Neural cell (in vitro differentiated cells): ENCODE measurements around the gene HIP1. TPM values are rescaled to one million over a fixed set of nuclear protein-coding genes. Genes with fewer than 3 reads are reported as not detected.

ENCODE experiments used
- H2AFZ ChIP-seq: fragments of 200-600, 300-800 bp; sonication (generic), shearing (Covaris generic); 2 replicates; pipeline ENCODE4 v1.6.0; 2014; ENCODE audit warnings: low read depth, mild to moderate bottlenecking, antibody characterized with exemption, low read length, moderate library complexity
- H3F3A ChIP-seq: fragments of 200-600 bp; shearing (Covaris generic); 2 replicates; pipeline ENCODE4 v1.6.1; 2016; ENCODE audit warnings: mild to moderate bottlenecking, moderate library complexity, mixed read lengths, antibody characterized with exemption, low read length; ENCODE audit not compliant: insufficient read depth, poor library complexity, severe bottlenecking
- H3K27ac ChIP-seq: fragments of 200-600, 300-800 bp; sonication (generic), shearing (Covaris generic); 2 replicates; pipeline ENCODE4 v1.5.1; 2014; ENCODE audit warnings: mild to moderate bottlenecking, low read length, moderate library complexity
- H3K27me3 ChIP-seq: fragments of 300-800, 200-600 bp; sonication (generic), shearing (Covaris generic); 2 replicates; pipeline ENCODE4 v1.6.0; 2014; ENCODE audit warnings: mild to moderate bottlenecking, low read depth, low read length, moderate library complexity; ENCODE audit not compliant: insufficient read depth
- H3K36me3 ChIP-seq: fragments of 300-800, 200-600 bp; sonication (generic), shearing (Covaris generic); 2 replicates; pipeline ENCODE4 v1.5.1; 2014; ENCODE audit warnings: mild to moderate bottlenecking, antibody characterized with exemption, low read length, moderate library complexity; ENCODE audit not compliant: insufficient read depth
- H3K4me2 ChIP-seq: fragments of 300-800, 200-600 bp; sonication (generic), shearing (Covaris generic); 2 replicates; pipeline ENCODE4 v1.6.0; 2014; ENCODE audit warnings: mild to moderate bottlenecking, low read length
- H3K4me3 ChIP-seq: fragments of 300-800, 200-600 bp; sonication (generic), shearing (Covaris generic); 2 replicates; pipeline ENCODE4 v1.5.1; 2014; ENCODE audit warnings: mild to moderate bottlenecking, low read length, moderate library complexity
- H3K79me2 ChIP-seq: fragments of 200-600 bp; shearing (Covaris generic); replicated peaks from 2 replicates; pipeline ENCODE4 v1.6.0; 2014; ENCODE audit warnings: mild to moderate bottlenecking, low read length, moderate library complexity; ENCODE audit not compliant: insufficient read depth
- H3K9ac ChIP-seq: fragments of 300-800, 200-600 bp; sonication (generic), shearing (Covaris generic); 2 replicates; pipeline ENCODE4 v1.6.1; 2016; ENCODE audit warnings: mild to moderate bottlenecking, low read length, mixed read lengths
- H3K9me2 ChIP-seq: fragments of 200-600 bp; shearing (Covaris generic); 2 replicates; pipeline ENCODE4 v1.6.1; 2016; ENCODE audit warnings: mild to moderate bottlenecking, low read length, mixed read lengths; ENCODE audit not compliant: insufficient read depth
- H3K9me3 ChIP-seq: fragments of 200-600, 300-800 bp; sonication (generic), shearing (Covaris generic); 2 replicates; pipeline ENCODE4 v1.6.1; 2016; ENCODE audit warnings: mild to moderate bottlenecking, mixed run types, low read length, moderate library complexity, mixed read lengths
- H4K20me1 ChIP-seq: fragments of 200-600 bp; shearing (Covaris generic); 2 replicates; pipeline ENCODE4 v1.6.1; 2016; ENCODE audit warnings: mild to moderate bottlenecking, mixed run types; ENCODE audit not compliant: insufficient read depth
- EP300 ChIP-seq: fragments of 450-650 bp; conservative IDR thresholded peaks from 2 replicates; pipeline ENCODE4 v1.6.1; 2014; ENCODE audit warnings: antibody characterized with exemption, mild to moderate bottlenecking, moderate library complexity; ENCODE audit not compliant: poor library complexity, severe bottlenecking
- EZH2 ChIP-seq: fragments of 200-600, 300-800 bp; shearing (Covaris generic), sonication (generic); IDR thresholded peaks from 2 replicates; pipeline ENCODE4 v1.6.1; 2014; ENCODE audit warnings: antibody characterized with exemption, low read length, borderline replicate concordance, mild to moderate bottlenecking; ENCODE audit not compliant: insufficient read depth, poor library complexity, severe bottlenecking
- MXI1 ChIP-seq: fragments of 450-650 bp; conservative IDR thresholded peaks from 2 replicates; pipeline ENCODE4 v1.6.1; 2014; ENCODE audit warnings: antibody characterized with exemption, mild to moderate bottlenecking; ENCODE audit not compliant: poor library complexity, severe bottlenecking
- POLR2AphosphoS5 ChIP-seq: IDR thresholded peaks from 2 replicates; pipeline ENCODE4 v1.6.1; 2012
- RAD21 ChIP-seq: fragments of 450-650 bp; conservative IDR thresholded peaks from 2 replicates; pipeline ENCODE4 v1.6.1; 2014; ENCODE audit warnings: antibody characterized with exemption, mild to moderate bottlenecking, moderate library complexity
- REST ChIP-seq: IDR thresholded peaks from 2 replicates; pipeline ENCODE4 v1.6.1; 2012; ENCODE audit warnings: borderline replicate concordance
- SMC3 ChIP-seq: fragments of 450-650 bp; conservative IDR thresholded peaks from 2 replicates; pipeline ENCODE4 v1.6.1; 2014; ENCODE audit warnings: antibody characterized with exemption, mild to moderate bottlenecking, moderate library complexity; ENCODE audit not compliant: poor library complexity
- TAF1 ChIP-seq: IDR thresholded peaks from 2 replicates; pipeline ENCODE4 v1.6.1; 2012; ENCODE audit warnings: low read depth
- polyA plus RNA-seq: library from polyadenylated mRNA; depleted of rRNA; stranded (reverse); fragments of >200 nt; gene quantifications from 2 replicates; pipeline ENCODE4 v1.2.3, GENCODE V29; 2014
- TF ChIP-seq, protein P1 (sequence below): fragments of 450-650 bp; IDR thresholded peaks from 2 replicates; pipeline ENCODE4 v1.5.1; 2014; ENCODE audit warnings: antibody characterized with exemption, mild to moderate bottlenecking, moderate library complexity; ENCODE audit not compliant: poor library complexity, severe bottlenecking

Gene HIP1
- polyA plus RNA-seq, 1 donor from 2014 or later, result 12.9 TPM

DNA sequence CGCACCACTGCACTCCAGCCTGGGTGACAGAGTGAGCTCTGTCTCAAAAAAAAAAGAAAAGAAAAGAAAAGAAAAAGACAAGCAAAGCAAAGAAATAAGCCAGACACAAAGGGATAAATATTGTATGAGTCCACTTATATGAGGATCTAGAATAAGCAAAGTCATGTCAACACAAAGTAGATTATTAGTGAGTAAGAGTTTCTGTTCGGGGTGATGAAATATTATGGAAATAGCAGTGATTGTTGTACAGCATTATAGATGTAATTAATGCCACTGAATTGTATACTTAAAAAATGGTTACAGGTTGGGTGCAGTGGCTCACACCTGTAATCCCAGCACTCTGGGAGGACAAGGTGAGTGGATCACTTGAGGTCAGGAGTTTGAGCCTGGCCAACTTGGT is 83.2 kb downstream of the HIP1 start:
- no peaks in the 10 kb centered on the region for H4K20me1 ChIP-seq
- TF ChIP-seq POLR2AphosphoS5, result no peak
- TF ChIP-seq REST, result no peak
- no peak for TF ChIP-seq EP300
- TF ChIP-seq TAF1, result no peak
- TF ChIP-seq SMC3, result no peak
- TF ChIP-seq, protein P1, sequence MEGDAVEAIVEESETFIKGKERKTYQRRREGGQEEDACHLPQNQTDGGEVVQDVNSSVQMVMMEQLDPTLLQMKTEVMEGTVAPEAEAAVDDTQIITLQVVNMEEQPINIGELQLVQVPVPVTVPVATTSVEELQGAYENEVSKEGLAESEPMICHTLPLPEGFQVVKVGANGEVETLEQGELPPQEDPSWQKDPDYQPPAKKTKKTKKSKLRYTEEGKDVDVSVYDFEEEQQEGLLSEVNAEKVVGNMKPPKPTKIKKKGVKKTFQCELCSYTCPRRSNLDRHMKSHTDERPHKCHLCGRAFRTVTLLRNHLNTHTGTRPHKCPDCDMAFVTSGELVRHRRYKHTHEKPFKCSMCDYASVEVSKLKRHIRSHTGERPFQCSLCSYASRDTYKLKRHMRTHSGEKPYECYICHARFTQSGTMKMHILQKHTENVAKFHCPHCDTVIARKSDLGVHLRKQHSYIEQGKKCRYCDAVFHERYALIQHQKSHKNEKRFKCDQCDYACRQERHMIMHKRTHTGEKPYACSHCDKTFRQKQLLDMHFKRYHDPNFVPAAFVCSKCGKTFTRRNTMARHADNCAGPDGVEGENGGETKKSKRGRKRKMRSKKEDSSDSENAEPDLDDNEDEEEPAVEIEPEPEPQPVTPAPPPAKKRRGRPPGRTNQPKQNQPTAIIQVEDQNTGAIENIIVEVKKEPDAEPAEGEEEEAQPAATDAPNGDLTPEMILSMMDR, result no peak
- no peak for TF ChIP-seq RAD21
- no peak for TF ChIP-seq MXI1
- no peak for TF ChIP-seq EZH2
- no peak overlapping the region for H3K27ac ChIP-seq
- H3K36me3 ChIP-seq, result no peaks in the 10 kb centered on the region
- no peaks in the 10 kb centered on the region for H3K27me3 ChIP-seq
- no peak overlapping the region for H3K4me2 ChIP-seq
- H3K9me3 ChIP-seq, result no peaks in the 10 kb centered on the region
- H3K9ac ChIP-seq, result no peak overlapping the region
- no peaks in the 10 kb centered on the region for H3K9me2 ChIP-seq
- no peak overlapping the region for H2AFZ ChIP-seq
- H3K4me3 ChIP-seq, result no peak overlapping the region
- H3F3A ChIP-seq, result no peaks in the 10 kb centered on the region
- H3K79me2 ChIP-seq, result no peaks in the 10 kb centered on the region

DNA sequence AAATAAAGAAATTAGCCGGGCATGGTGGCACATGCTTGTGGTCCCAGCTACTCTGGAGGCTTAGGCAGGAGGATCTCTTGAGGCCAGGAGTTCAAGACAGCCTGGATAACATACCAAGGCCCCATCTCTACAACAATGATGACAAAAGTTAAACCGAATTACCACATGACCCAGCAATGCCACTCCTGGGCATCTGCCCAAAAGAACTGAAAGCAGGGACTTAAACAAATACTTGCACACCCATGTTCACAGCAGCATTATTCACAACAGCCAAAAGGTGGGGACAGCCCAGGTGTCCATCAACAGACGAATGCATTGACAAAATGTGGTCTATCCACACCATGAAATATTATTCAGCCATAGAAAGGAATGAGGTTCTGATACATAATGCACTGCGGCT is 83.9 kb downstream of the HIP1 start:
- Histone ChIP-seq H3K79me2 (no peaks in the 10 kb centered on the region), H3K36me3 (no peaks in the 10 kb centered on the region), H3K9me2 (no peaks in the 10 kb centered on the region), H3K4me3 (no peak overlapping the region), H3K27ac (no peak overlapping the region), H4K20me1 (no peaks in the 10 kb centered on the region), H3K27me3 (no peaks in the 10 kb centered on the region), H3K9ac (no peak overlapping the region), H2AFZ (no peak overlapping the region), H3K9me3 (no peaks in the 10 kb centered on the region), H3F3A (no peaks in the 10 kb centered on the region), H3K4me2 (no peak overlapping the region)
- TF ChIP-seq SMC3 (no peak), TAF1 (no peak), RAD21 (no peak), REST (no peak)
